Colonic mucosa (tissue), 4 donors: Measurements from ENCODE around the gene NECTIN2. TPM values are rescaled to one million over a fixed set of nuclear protein-coding genes. Genes with fewer than 3 reads are reported as not detected.
A peak's percentile ranks its signal among the peaks of the same experiment; 100 is the strongest.

ENCODE experiments used
- DNase-seq: peaks from one replicate; pipeline ENCODE4 v3.0.0-alpha.2; 2020
- H3K27ac ChIP-seq: fragments of 200-600 bp; one replicate; pipeline ENCODE4 v1.8.0; 2021
- H3K27me3 ChIP-seq: fragments of 200-600 bp; one replicate; pipeline ENCODE4 v1.8.0; 2021
- H3K36me3 ChIP-seq: fragments of 200-600 bp; one replicate; pipeline ENCODE4 v1.8.0; 2021
- H3K4me1 ChIP-seq: fragments of 200-600 bp; one replicate; pipeline ENCODE4 v1.8.0; 2021; ENCODE audit warnings: mild to moderate bottlenecking
- H3K4me3 ChIP-seq: fragments of 200-600 bp; one replicate; pipeline ENCODE4 v1.8.0; 2021
- H3K9ac ChIP-seq, 2 donors: one replicate each; pipeline ENCODE4 v1.7.0; 2013; ENCODE audit warnings: control low read depth in 2 of 2, low read depth in 2 of 2, low read length in 2 of 2
- H3K9me3 ChIP-seq: fragments of 200-600 bp; one replicate; pipeline ENCODE4 v1.8.0; 2021
- intact Hi-C: fragments of 100-400 bp; cut with DNase I; formaldehyde crosslinking; loops from one replicate; pipeline ENCODE4 v1.14.1; 2022
- total RNA-seq, 2 donors: library from RNA; stranded (reverse); fragmentation: NEBNext Ultra II Directional in 1 of 2; extraction: Animal tissue kit (Norgen Biotek cat#: 25700) in 1 of 2; gene quantifications; one replicate each; pipeline ENCODE4 v1.2.1, GENCODE V29; 2021
- TF ChIP-seq, protein P1 (sequence below): fragments of 200-600 bp; IDR thresholded peaks from one replicate; pipeline ENCODE4 v1.8.0; 2022; ENCODE audit warnings: antibody characterized with exemption, mild to moderate bottlenecking
- donor health status: healthy.
- donor health status: DM: no; HTN: no; CAD: no.
- donor health status: DM: no; HTN: no; CAD: no.

The NECTIN2 gene
- total RNA-seq, 2 donors from 2014 or later: 115 to 121 TPM

DNA sequence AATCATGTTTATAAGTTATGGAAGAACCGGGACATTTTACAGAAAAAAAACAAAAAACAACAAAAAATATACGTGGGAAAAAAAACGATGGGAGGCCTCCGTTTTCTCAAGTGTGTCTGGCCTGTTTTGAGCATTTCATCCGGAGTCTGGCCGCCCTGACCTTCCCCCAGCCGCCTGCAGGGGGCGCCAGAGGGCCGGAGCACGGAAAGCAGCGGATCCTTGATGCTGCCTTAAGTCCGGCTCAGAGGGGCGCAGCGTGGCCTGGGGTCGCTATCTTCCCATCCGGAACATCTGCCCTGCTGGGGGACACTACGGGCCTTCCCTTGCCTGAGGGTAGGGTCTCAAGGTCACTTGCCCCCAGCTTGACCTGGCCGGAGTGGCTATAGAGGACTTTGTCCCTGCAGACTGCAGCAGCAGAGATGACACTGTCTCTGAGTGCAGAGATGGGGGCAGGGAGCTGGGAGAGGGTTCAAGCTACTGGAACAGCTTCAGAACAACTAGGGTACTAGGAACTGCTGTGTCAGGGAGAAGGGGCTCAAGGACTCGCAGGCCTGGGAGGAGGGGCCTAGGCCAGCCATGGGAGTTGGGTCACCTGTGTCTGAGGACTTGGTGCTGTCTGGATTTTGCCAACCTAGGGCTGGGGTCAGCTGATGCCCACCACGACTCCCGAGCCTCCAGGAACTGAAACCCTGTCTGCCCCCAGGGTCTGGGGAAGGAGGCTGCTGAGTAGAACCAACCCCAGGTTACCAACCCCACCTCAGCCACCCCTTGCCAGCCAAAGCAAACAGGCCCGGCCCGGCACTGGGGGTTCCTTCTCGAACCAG lies 57.7 kb downstream of the NECTIN2 start:
- intact Hi-C loops: loop anchor here (2.0 kb wide), 1 partner anchor 47 kb away; no protein-coding TSS in a partner anchor
- Histone ChIP-seq H3K9ac (no peak overlapping the region), H3K4me3 (no peak overlapping the region), H3K36me3 (no peaks in the 10 kb centered on the region), H3K4me1 (no peaks in the 10 kb centered on the region), H3K9me3 (no peaks in the 10 kb centered on the region), H3K27me3 (peaks cover 8% of the 10 kb centered on the region), H3K27ac (no peak overlapping the region)
- DNase-seq: peak; percentile 79
- TF ChIP-seq, protein P1, sequence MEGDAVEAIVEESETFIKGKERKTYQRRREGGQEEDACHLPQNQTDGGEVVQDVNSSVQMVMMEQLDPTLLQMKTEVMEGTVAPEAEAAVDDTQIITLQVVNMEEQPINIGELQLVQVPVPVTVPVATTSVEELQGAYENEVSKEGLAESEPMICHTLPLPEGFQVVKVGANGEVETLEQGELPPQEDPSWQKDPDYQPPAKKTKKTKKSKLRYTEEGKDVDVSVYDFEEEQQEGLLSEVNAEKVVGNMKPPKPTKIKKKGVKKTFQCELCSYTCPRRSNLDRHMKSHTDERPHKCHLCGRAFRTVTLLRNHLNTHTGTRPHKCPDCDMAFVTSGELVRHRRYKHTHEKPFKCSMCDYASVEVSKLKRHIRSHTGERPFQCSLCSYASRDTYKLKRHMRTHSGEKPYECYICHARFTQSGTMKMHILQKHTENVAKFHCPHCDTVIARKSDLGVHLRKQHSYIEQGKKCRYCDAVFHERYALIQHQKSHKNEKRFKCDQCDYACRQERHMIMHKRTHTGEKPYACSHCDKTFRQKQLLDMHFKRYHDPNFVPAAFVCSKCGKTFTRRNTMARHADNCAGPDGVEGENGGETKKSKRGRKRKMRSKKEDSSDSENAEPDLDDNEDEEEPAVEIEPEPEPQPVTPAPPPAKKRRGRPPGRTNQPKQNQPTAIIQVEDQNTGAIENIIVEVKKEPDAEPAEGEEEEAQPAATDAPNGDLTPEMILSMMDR: peak; percentile 97

DNA sequence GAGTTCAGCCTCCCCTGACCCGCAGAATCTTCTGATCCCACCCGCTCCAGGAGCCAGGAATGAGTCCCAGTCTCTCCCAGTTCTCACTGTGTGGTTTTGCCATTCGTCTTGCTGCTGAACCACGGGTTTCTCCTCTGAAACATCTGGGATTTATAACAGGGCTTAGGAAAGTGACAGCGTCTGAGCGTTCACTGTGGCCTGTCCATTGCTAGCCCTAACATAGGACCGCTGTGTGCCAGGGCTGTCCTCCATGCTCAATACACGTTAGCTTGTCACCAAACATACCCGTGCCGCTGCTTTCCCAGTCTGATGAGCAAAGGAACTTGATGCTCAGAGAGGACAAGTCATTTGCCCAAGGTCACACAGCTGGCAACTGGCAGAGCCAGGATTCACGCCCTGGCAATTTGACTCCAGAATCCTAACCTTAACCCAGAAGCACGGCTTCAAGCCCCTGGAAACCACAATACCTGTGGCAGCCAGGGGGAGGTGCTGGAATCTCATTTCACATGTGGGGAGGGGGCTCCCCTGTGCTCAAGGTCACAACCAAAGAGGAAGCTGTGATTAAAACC lies 58.4 kb downstream of the NECTIN2 start:
- TF ChIP-seq, protein P1: no peak
- Histone ChIP-seq H3K36me3 (no peaks in the 10 kb centered on the region), H3K9ac (no peak overlapping the region), H3K4me3 (no peak overlapping the region), H3K9me3 (no peaks in the 10 kb centered on the region), H3K27ac (no peak overlapping the region), H3K4me1 (no peaks in the 10 kb centered on the region), H3K27me3 (peaks cover 8% of the 10 kb centered on the region)
- no peak for DNase-seq
- intact Hi-C loops: no loop called here

DNA sequence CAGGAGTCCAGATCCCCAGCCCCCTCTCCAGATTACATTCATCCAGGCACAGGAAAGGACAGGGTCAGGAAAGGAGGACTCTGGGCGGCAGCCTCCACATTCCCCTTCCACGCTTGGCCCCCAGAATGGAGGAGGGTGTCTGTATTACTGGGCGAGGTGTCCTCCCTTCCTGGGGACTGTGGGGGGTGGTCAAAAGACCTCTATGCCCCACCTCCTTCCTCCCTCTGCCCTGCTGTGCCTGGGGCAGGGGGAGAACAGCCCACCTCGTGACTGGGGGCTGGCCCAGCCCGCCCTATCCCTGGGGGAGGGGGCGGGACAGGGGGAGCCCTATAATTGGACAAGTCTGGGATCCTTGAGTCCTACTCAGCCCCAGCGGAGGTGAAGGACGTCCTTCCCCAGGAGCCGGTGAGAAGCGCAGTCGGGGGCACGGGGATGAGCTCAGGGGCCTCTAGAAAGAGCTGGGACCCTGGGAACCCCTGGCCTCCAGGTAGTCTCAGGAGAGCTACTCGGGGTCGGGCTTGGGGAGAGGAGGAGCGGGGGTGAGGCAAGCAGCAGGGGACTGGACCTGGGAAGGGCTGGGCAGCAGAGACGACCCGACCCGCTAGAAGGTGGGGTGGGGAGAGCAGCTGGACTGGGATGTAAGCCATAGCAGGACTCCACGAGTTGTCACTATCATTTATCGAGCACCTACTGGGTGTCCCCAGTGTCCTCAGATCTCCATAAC lies 59.5 kb downstream of the NECTIN2 start, which contains the start of gene APOE:
APOE (plus strand) TSS at position 360 of the 724 bp plus-strand sequence. CDS start 829 bp downstream, outside the sequence.
- Histone ChIP-seq H3K9me3 (no peaks in the 10 kb centered on the region), H3K27ac (no peak within 1 kb of the TSS), H3K27me3 (peaks cover 8% of the 10 kb centered on the region), H3K9ac (peak within 1 kb of the TSS; percentile 23 to 50), H3K4me3 (peak within 1 kb of the TSS; percentile 14), H3K36me3 (no peaks in the 10 kb centered on the region), H3K4me1 (no peaks in the 10 kb centered on the region)
- TF ChIP-seq, protein P1: no peak
- no peak for DNase-seq
- intact Hi-C loops: no loop called here

DNA sequence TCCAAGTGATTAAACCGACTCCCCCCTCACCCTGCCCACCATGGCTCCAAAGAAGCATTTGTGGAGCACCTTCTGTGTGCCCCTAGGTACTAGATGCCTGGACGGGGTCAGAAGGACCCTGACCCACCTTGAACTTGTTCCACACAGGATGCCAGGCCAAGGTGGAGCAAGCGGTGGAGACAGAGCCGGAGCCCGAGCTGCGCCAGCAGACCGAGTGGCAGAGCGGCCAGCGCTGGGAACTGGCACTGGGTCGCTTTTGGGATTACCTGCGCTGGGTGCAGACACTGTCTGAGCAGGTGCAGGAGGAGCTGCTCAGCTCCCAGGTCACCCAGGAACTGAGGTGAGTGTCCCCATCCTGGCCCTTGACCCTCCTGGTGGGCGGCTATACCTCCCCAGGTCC lies 61.5 kb downstream of the NECTIN2 start:
- H3K9me3 ChIP-seq: no peaks in the 10 kb centered on the region
- TF ChIP-seq, protein P1: no peak
- H3K27ac ChIP-seq: no peak overlapping the region
- peaks cover 8% of the 10 kb centered on the region for H3K27me3 ChIP-seq
- intact Hi-C loops: no loop called here
- DNase-seq: no peak
- H3K4me3 ChIP-seq: no peak overlapping the region
- no peak overlapping the region for H3K9ac ChIP-seq
- no peaks in the 10 kb centered on the region for H3K36me3 ChIP-seq
- no peaks in the 10 kb centered on the region for H3K4me1 ChIP-seq

DNA sequence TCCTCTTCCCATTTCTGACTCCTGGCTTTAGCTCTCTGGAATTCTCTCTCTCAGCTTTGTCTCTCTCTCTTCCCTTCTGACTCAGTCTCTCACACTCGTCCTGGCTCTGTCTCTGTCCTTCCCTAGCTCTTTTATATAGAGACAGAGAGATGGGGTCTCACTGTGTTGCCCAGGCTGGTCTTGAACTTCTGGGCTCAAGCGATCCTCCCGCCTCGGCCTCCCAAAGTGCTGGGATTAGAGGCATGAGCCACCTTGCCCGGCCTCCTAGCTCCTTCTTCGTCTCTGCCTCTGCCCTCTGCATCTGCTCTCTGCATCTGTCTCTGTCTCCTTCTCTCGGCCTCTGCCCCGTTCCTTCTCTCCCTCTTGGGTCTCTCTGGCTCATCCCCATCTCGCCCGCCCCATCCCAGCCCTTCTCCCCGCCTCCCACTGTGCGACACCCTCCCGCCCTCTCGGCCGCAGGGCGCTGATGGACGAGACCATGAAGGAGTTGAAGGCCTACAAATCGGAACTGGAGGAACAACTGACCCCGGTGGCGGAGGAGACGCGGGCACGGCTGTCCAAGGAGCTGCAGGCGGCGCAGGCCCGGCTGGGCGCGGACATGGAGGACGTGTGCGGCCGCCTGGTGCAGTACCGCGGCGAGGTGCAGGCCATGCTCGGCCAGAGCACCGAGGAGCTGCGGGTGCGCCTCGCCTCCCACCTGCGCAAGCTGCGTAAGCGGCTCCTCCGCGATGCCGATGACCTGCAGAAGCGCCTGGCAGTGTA lies 62.2 kb downstream of the NECTIN2 start:
- Histone ChIP-seq H3K27ac (no peak overlapping the region), H3K4me1 (no peaks in the 10 kb centered on the region), H3K9ac (no peak overlapping the region), H3K9me3 (no peaks in the 10 kb centered on the region), H3K4me3 (no peak overlapping the region), H3K36me3 (no peaks in the 10 kb centered on the region), H3K27me3 (peaks cover 8% of the 10 kb centered on the region)
- TF ChIP-seq, protein P1: no peak
- no peak for DNase-seq
- intact Hi-C loops: no loop called here
